Activated gamma-delta T cell (primary cell): ENCODE data around the gene EPS8L2.

Experiments used
- DNase-seq: peaks from one replicate; lab custom pipeline; 2025; lab: John Stamatoyannopoulos, UW
- total RNA-seq, 2 donors: gene quantifications; one replicate each; lab custom pipeline; 2026; lab: John Stamatoyannopoulos, UW

EPS8L2 gene
- 7.4 to 9.0 reads per million in 2 donors for total RNA-seq

- DNase-seq, result no peak
Measured at GRCh38 chr11:705646-706438, at the start of gene EPS8L2. Gene EPS8L2, plus strand, starts transcription at chr11:706231. Its CDS starts 3,177 bp downstream, at chr11:709408.

- no peak for DNase-seq
Measured at GRCh38 chr11:656426-656825, 49.6 kb upstream of the EPS8L2 start.

GRCh38 chr11:656866-657265 lies 49.2 kb upstream of the EPS8L2 start:
- DNase-seq, result no peak

GRCh38 chr11:657691-658126 lies 48.3 kb upstream of the EPS8L2 start:
- DNase-seq, result no peak

- DNase-seq, result no peak
Measured at GRCh38 chr11:659532-660085, 46.4 kb upstream of the EPS8L2 start.

GRCh38 chr11:660281-660680 lies 45.8 kb upstream of the EPS8L2 start:
- no peak for DNase-seq

GRCh38 chr11:660681-661444 lies 45.2 kb upstream of the EPS8L2 start:
- DNase-seq, result no peak

- DNase-seq, result no peak
Measured at GRCh38 chr11:662689-663274, 43.2 kb upstream of the EPS8L2 start.

GRCh38 chr11:665062-665703 lies 40.8 kb upstream of the EPS8L2 start:
- DNase-seq, result no peak

GRCh38 chr11:665704-666281 lies 40.2 kb upstream of the EPS8L2 start:
- DNase-seq, result no peak

GRCh38 chr11:673866-674265 lies 32.2 kb upstream of the EPS8L2 start:
- DNase-seq, result no peak

GRCh38 chr11:674406-674805 lies 31.6 kb upstream of the EPS8L2 start:
- no peak for DNase-seq

- DNase-seq, result no peak
Measured at GRCh38 chr11:678297-678696, 27.7 kb upstream of the EPS8L2 start.

GRCh38 chr11:679271-680207 lies 26.5 kb upstream of the EPS8L2 start:
- no peak for DNase-seq

- no peak for DNase-seq
Measured at GRCh38 chr11:680476-680875, 25.6 kb upstream of the EPS8L2 start.

GRCh38 chr11:680970-681369 lies 25.1 kb upstream of the EPS8L2 start:
- no peak for DNase-seq

GRCh38 chr11:686451-687243 lies 19.4 kb upstream of the EPS8L2 start:
- DNase-seq, result no peak

GRCh38 chr11:687751-688150 lies 18.3 kb upstream of the EPS8L2 start:
- no peak for DNase-seq

- no peak for DNase-seq
Measured at GRCh38 chr11:688681-689080, 17.4 kb upstream of the EPS8L2 start.

GRCh38 chr11:689625-690024 lies 16.4 kb upstream of the EPS8L2 start:
- no peak for DNase-seq
